GM12864 (cell line): Measurements from ENCODE around the gene VIPR2.

Source experiments
- DNase-seq: peaks from one replicate; pipeline ENCODE4 v3.0.0-alpha.2; 2011; ENCODE audit warnings: low read depth
- H3K4me3 ChIP-seq: 2 replicates; pipeline ENCODE4 v1.5.1; 2011; ENCODE audit warnings: mild to moderate bottlenecking, low read depth, low read length, control low read depth
- TF ChIP-seq, protein P1 (sequence below): IDR thresholded peaks from 2 replicates; pipeline ENCODE4 v1.5.1; 2011; ENCODE audit warnings: low read depth, mild to moderate bottlenecking, moderate library complexity, low read length, control low read depth, inconsistent platforms; ENCODE audit errors: missing control alignments

VIPR2 gene

DNA sequence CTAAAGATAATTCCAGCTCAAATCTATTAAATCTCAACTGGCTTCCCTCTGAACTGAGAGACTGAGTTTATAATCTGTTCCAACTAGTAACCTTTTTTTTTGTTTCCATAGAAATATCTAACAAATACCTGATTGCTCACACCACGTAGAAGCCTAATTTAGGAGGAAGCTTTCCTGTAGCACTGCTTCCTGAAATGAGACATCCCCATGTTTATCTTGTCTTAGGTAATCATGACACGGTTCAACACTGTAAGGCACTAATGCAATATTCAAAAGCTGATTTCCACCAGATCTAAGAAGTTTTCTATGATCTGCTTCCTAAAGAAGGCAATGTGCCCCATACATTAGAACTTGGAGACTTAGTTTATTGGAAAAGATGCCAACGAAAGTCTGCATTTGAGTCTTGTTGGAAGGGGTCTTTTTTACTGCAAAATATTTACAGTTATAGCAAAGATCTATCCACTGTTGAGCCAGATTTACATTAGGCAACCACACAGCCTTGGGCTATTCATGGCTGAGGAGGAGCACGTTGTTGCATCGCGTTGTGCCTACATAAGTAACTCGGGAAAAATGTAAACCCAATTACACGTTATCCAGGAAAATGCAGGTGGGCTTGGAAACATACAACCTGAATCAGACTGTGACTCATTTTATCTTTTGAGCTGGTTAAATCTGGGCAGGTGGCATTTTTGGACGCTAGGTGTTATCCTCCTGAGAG is 66.3 kb downstream of the VIPR2 start:
- TF ChIP-seq, protein P1, sequence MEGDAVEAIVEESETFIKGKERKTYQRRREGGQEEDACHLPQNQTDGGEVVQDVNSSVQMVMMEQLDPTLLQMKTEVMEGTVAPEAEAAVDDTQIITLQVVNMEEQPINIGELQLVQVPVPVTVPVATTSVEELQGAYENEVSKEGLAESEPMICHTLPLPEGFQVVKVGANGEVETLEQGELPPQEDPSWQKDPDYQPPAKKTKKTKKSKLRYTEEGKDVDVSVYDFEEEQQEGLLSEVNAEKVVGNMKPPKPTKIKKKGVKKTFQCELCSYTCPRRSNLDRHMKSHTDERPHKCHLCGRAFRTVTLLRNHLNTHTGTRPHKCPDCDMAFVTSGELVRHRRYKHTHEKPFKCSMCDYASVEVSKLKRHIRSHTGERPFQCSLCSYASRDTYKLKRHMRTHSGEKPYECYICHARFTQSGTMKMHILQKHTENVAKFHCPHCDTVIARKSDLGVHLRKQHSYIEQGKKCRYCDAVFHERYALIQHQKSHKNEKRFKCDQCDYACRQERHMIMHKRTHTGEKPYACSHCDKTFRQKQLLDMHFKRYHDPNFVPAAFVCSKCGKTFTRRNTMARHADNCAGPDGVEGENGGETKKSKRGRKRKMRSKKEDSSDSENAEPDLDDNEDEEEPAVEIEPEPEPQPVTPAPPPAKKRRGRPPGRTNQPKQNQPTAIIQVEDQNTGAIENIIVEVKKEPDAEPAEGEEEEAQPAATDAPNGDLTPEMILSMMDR = no peak
- no peak overlapping the region for H3K4me3 ChIP-seq
- DNase-seq = no peak

DNA sequence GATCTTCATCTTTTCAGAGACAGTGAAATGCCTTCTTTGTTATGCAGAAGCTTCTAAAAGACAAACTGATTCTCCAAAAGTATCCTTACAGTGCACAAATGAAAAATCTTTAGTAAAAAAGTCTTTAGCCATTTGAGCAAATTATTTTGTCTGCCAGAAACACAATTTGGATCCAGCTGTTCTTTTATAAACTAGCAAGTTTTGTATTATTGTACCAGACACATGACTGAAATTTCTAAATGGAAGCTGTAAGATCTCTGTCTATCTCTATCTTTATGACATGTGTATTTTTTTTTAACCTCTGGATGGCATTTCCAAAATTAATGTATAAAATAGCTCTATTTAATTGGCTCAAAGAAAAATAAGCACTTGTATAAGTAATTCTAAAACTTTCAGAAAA is 68.3 kb downstream of the VIPR2 start:
- H3K4me3 ChIP-seq = no peak overlapping the region
- DNase-seq = no peak
- TF ChIP-seq, protein P1 = no peak

- TF ChIP-seq, protein P1 = no peak
Observed at GRCh38 chr7:159075563-159076238, 69.0 kb downstream of the VIPR2 start.

DNA sequence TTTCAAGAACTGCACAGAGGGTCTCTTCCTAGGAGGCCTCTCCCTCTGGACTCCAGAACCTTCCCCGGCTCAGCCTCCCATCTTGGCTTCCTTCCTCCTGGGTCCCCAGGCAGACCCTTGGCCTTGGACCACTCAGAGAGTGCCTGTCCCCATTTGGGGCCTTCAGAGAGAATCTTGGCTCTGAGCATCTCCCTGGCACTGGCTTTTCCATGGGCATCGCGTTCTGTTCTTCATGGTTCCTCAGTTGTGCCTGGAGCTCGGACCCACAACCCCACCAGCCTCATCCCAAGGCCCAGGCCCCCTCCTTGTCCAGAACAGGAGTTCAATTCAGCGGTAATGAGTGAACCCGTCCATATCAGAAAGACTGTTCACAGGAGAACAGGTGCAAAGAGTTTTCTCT is 73.4 kb downstream of the VIPR2 start:
- H3K4me3 ChIP-seq = no peak overlapping the region
- TF ChIP-seq, protein P1 = no peak
- DNase-seq = no peak

More at GRCh38 chr7:159075563-159076238, 69.0 kb downstream of the VIPR2 start:
- H3K4me3 ChIP-seq = no peak overlapping the region
- DNase-seq = no peak

GRCh38 chr7:159070431-159071148 is 74.1 kb downstream of the VIPR2 start:
- TF ChIP-seq, protein P1 = no peak
- DNase-seq = no peak
- H3K4me3 ChIP-seq = no peak overlapping the region

DNA sequence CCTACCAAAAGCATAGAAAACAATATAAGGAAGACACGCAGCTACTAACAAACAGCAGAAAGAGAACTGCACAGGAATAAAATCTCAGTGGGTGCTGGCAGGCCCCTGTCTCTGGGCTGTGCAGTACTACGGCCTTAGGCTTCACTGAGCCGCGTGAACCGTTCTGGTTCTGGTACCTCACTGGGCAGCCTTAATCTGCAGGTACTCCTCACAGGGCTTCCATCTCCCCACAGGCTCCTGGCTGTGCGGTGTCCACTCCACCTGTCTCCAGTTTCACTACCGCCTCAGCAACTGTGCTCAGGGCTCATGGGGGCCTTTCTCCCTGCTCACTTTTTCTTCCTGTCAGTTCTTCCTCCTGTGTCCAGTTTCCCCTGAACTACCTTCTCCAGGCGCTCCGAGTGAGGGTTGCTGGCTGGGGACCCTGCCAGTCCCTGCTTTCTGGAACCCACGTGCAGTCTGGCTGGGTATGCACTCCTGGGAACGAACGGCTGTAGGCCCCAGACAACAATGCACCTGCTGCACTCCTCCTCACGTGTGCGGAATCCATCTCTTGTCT is 75.7 kb downstream of the VIPR2 start:
- H3K4me3 ChIP-seq = no peak overlapping the region
- DNase-seq = no peak
- TF ChIP-seq, protein P1 = no peak
